Fibroblast of lung (primary cell): Measurements from ENCODE around the gene POC1B.

Source experiments
- EZH2 ChIP-seq: IDR thresholded peaks from 2 replicates; pipeline ENCODE4 v1.5.1; 2012; ENCODE audit warnings: low read length, control low read depth, mild to moderate bottlenecking; ENCODE audit errors: missing control alignments
- TF ChIP-seq, protein P1 (sequence below), 2 donors: IDR thresholded peaks in 1 of 2; conservative IDR thresholded peaks in 1 of 2; 1 replicate in 1 of 2; 2 replicates in 1 of 2; pipeline ENCODE4 v1.5.1; 2011 to 2012; ENCODE audit warnings: low read length in 2 of 2, control low read depth in 1 of 2, inconsistent platforms in 1 of 2, low read depth in 1 of 2, mild to moderate bottlenecking in 1 of 2

DNA sequence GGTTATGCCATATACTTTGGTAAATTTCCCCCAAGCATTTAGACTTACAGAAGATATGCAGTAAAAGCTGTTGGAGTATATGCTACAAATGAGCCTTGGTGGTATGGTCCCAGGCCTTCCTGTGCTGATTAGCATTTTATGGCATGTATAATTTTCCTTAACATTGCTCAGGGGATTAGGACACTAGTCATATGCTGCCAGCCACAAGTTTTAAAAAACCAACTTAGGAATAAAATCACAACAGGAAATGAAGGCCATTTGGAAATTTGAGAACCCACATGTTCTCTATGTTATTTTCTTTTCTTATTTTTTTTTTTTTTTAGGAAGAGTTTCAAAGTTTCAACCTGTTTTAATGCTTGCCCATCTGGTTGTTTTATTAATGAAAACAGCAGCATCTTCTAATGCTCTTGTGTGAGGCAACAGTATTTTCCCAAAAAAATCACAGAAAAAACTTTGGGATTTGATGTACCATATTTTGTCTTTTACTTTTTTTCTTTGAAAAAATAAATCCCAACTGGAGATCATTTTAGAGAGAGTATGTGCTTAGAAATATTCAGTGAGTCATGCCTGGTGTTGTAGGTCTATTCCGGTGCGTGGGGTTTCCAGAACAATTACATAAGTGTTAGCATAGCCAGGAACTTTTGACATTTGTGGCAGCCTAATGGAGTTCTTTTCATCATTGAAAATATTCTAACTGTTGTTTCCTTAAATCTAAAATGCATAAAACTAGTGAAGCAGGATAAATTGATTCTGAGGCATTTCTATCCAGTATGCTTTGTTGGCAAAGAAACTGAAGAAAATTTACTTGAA, 151.9 kb downstream of the POC1B start:
- TF ChIP-seq, protein P1, sequence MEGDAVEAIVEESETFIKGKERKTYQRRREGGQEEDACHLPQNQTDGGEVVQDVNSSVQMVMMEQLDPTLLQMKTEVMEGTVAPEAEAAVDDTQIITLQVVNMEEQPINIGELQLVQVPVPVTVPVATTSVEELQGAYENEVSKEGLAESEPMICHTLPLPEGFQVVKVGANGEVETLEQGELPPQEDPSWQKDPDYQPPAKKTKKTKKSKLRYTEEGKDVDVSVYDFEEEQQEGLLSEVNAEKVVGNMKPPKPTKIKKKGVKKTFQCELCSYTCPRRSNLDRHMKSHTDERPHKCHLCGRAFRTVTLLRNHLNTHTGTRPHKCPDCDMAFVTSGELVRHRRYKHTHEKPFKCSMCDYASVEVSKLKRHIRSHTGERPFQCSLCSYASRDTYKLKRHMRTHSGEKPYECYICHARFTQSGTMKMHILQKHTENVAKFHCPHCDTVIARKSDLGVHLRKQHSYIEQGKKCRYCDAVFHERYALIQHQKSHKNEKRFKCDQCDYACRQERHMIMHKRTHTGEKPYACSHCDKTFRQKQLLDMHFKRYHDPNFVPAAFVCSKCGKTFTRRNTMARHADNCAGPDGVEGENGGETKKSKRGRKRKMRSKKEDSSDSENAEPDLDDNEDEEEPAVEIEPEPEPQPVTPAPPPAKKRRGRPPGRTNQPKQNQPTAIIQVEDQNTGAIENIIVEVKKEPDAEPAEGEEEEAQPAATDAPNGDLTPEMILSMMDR (conservative IDR thresholded peaks at IDR 0.05 in 1 of 2, IDR thresholded peaks at IDR 0.05 in 1 of 2; ENCODE audit: low read depth in 1 of 2, low read length in 2 of 2): no peak
- no peak for TF ChIP-seq EZH2
